Naive thymus-derived CD8-positive, alpha-beta T cell (primary cell): ENCODE data around the gene MED26. TPM values are rescaled to one million over a fixed set of nuclear protein-coding genes. Genes with fewer than 3 reads are reported as not detected.
A peak's percentile ranks its signal among the peaks of the same experiment; 100 is the strongest.

Experiments
- ATAC-seq, 2 donors: fragments of 150-1000 bp; cut with Tn5 transposase in 1 of 2; sonication (Bioruptor Pico), chemical (Tn5 transposase) in 1 of 2; 1 replicate in 1 of 2; 2 replicates in 1 of 2; pipeline ENCODE4 v1.10.0; 2021; ENCODE audit warnings: mild to moderate bottlenecking in 2 of 2, moderate library complexity in 2 of 2
- POLR2A ChIA-PET: fragments of 350-600 bp; sonication (Branson Sonifier 250); formaldehyde crosslinking; loops from one replicate; lab custom pipeline; 2021; ENCODE audit warnings: antibody characterized with exemption; lab: Charles Lee
- DNase-seq, 10 donors: peaks; one replicate each; pipeline versions ENCODE4 v3.0.0 to v3.0.0-alpha.2; 2020 to 2022
- H3K27ac Mint-ChIP-seq, 10 donors: one replicate each; pipeline ENCODE4 v1.8.0; 2020 to 2022; ENCODE audit warnings: mild to moderate bottlenecking in 10 of 10, mixed read lengths in 10 of 10, moderate library complexity in 4 of 10, inconsistent platforms in 1 of 10
- H3K27me3 Mint-ChIP-seq, 5 donors: one replicate each; pipeline ENCODE4 v1.8.0; 2021 to 2022; ENCODE audit warnings: mixed read lengths in 5 of 5
- H3K36me3 Mint-ChIP-seq, 3 donors: one replicate each; pipeline ENCODE4 v1.8.0; 2020 to 2022; ENCODE audit warnings: mixed read lengths in 3 of 3, mild to moderate bottlenecking in 2 of 3, inconsistent platforms in 1 of 3
- H3K4me1 Mint-ChIP-seq, 4 donors: one replicate each; pipeline ENCODE4 v1.8.0; 2021 to 2022; ENCODE audit warnings: mixed read lengths in 4 of 4
- H3K4me3 Mint-ChIP-seq, 10 donors: one replicate each; pipeline ENCODE4 v1.8.0; 2020 to 2022; ENCODE audit warnings: mild to moderate bottlenecking in 10 of 10, mixed read lengths in 10 of 10, moderate library complexity in 6 of 10, inconsistent platforms in 1 of 10
- H3K9me3 Mint-ChIP-seq, 9 donors: one replicate each; pipeline ENCODE4 v1.8.0; 2020 to 2022; ENCODE audit warnings: mixed read lengths in 9 of 9, mild to moderate bottlenecking in 3 of 9, inconsistent platforms in 1 of 9, moderate library complexity in 1 of 9
- polyA plus RNA-seq, 3 donors: library from polyadenylated mRNA; unstranded; fragments of 300-500 nt; fragmentation: Illumina TruSeq; gene quantifications; one replicate each; pipeline ENCODE4 v1.2.3, GENCODE V29; 2021
- total RNA-seq, 8 experiments: library from RNA in 2 of 8; stranded (reverse) in 2 of 8; gene quantifications; one replicate each; pipeline ENCODE4 v1.2.3 and lab custom pipeline; 2021 to 2026

Gene MED26
- total and polyA plus RNA-seq, 5 experiments from 2014 or later: 2.7 to 18.5 (median 3.9) TPM

GRCh38 chr19:16576690-16577530, 51.1 kb downstream of the MED26 start:
- H3K36me3 Mint-ChIP-seq: peaks cover 0 to 34% (median 3%) of the 10 kb centered on the region in 3 donors
- H3K9me3 Mint-ChIP-seq: no peaks in the 10 kb centered on the region
- DNase-seq (no peak), ATAC-seq (no peak)
- POLR2A ChIA-PET: no interaction called here
- H3K27ac Mint-ChIP-seq: peak overlapping the region in 3 of 10 donors; percentile 31 to 80 (median 47)
- peaks cover 26 to 67% (median 58%) of the 10 kb centered on the region in 4 donors for H3K4me1 Mint-ChIP-seq
- peak overlapping the region in 2 of 10 donors; percentile 21 to 36 for H3K4me3 Mint-ChIP-seq
- no peaks in the 10 kb centered on the region for H3K27me3 Mint-ChIP-seq

GRCh38 chr19:16575861-16576689, 51.9 kb downstream of the MED26 start:
- Mint-ChIP-seq H3K4me1 (peaks cover 24 to 66% (median 59%) of the 10 kb centered on the region in 4 donors), H3K4me3 (peak overlapping the region in 3 of 10 donors; percentile 21 to 56 (median 36)), H3K27me3 (no peaks in the 10 kb centered on the region), H3K36me3 (peaks cover 0 to 34% (median 3%) of the 10 kb centered on the region in 3 donors), H3K27ac (peak overlapping the region in 4 of 10 donors; percentile 47 to 98 (median 80)), H3K9me3 (no peaks in the 10 kb centered on the region)
- POLR2A ChIA-PET: no interaction called here
- ATAC-seq: no peak
- DNase-seq: no peak

DNA sequence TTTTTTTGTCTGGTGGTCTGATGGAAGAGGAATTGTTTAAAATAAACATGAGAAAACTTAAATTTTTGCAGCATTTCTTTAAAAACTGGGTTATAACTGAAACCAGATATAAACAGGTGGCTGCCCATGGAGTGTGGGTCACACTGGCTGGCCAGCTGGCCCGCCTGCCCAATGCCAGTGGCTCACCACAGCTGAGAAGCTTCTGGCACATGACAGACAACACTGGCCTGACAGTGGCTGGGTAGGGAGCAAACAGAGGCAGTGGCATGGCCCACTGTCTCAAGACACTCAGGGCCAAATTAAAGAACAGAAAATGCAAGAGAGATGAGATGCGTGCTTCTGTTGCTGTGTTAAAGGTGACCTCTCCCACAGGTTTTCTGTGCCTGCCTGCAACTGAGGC, 52.7 kb downstream of the MED26 start:
- peaks cover 0 to 36% (median 3%) of the 10 kb centered on the region in 3 donors for H3K36me3 Mint-ChIP-seq
- no peak for ATAC-seq
- H3K27ac Mint-ChIP-seq: peak overlapping the region in 9 of 10 donors; percentile 15 to 99 (median 75)
- no peaks in the 10 kb centered on the region for H3K27me3 Mint-ChIP-seq
- H3K4me3 Mint-ChIP-seq: peak overlapping the region in 5 of 10 donors; percentile 24 to 99 (median 39)
- POLR2A ChIA-PET: interaction anchor here (3.4 kb wide), 1 partner anchor 8 kb away, joined by 27 read pairs; no protein-coding TSS in a partner anchor
- peaks cover 24 to 69% (median 60%) of the 10 kb centered on the region in 4 donors for H3K4me1 Mint-ChIP-seq
- no peak for DNase-seq
- no peaks in the 10 kb centered on the region for H3K9me3 Mint-ChIP-seq

GRCh38 chr19:16573925-16574324, 54.1 kb downstream of the MED26 start:
- Mint-ChIP-seq H3K4me3 (peak overlapping the region; percentile 93 to 99 (median 98)), H3K27ac (peak overlapping the region; percentile 49 to 99 (median 98)), H3K4me1 (peaks cover 17 to 67% (median 51%) of the 10 kb centered on the region in 4 donors), H3K27me3 (no peaks in the 10 kb centered on the region), H3K36me3 (peaks cover 0 to 36% (median 3%) of the 10 kb centered on the region in 3 donors), H3K9me3 (no peaks in the 10 kb centered on the region)
- POLR2A ChIA-PET: interaction anchor here (0.9 to 5.6 kb wide), 5 partner anchors 9 to 250 kb away, joined by 4 to 39 read pairs (median 18); partner anchors contain the start of genes KLF2 and MED26
- DNase-seq: no peak
- no peak for ATAC-seq

- no peak for DNase-seq
- Mint-ChIP-seq H3K36me3 (peaks cover 0 to 32% (median 0%) of the 10 kb centered on the region in 3 donors), H3K27me3 (no peaks in the 10 kb centered on the region), H3K27ac (peak overlapping the region; percentile 97 to 99 (median 99)), H3K4me3 (peak overlapping the region; percentile 93 to 99 (median 98)), H3K4me1 (peaks cover 13 to 64% (median 51%) of the 10 kb centered on the region in 4 donors), H3K9me3 (no peaks in the 10 kb centered on the region)
- POLR2A ChIA-PET: interaction anchor here (1.1 to 5.6 kb wide), 7 partner anchors 10 to 249 kb away, joined by 3 to 39 read pairs (median 11); partner anchors contain the start of genes CHERP, KLF2 and MED26
- no peak for ATAC-seq
Observed at GRCh38 chr19:16573296-16573695, 54.7 kb downstream of the MED26 start.

DNA sequence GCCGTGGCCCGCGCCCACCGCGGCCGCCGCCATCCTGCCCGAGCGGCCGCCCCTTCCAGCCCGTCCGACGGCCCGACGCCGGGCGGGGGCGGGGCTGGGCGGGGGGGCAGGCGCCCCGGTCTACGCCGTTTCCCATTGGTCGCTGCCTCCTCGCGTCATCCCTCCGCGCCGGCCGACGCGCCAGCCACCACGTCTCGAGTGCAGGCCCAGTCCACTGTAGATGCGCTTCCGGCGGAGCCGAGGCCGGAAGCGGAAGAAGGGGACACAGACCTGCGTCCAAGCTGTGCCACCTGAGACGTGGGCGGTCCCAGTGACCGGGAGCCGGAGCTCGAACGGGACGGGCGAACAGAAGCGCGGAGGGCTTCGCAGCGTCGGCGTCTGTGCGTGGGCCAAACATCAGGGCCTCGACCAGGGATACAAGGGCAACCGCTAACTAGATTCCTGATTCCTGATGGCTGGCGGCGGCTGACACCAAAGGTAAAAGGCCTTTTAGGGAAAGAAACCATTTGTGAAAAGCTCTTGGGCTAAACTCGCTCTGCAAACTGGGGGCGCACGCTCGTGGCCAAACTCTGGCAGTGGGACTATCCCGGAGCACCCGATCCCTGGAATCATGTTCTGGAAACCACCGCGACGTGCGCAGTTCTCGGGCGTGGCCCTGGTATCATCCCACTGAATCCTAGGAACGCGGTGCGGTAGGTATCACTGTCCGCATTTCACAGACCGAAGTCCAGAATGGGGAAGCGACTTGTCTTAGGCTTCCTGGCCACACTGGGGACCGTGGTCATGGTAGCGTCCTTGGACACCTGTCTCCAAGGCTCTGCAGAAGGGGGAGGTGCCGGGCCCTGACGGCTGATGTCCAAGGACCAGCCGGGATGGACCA, 55.4 kb downstream of the MED26 start, which contains the start of gene SLC35E1:
Gene SLC35E1 (minus strand): TSS at position 84 of the 880 bp plus-strand sequence. CDS start 51 bp downstream, at position 33.
- Mint-ChIP-seq H3K4me1 (peaks cover 12 to 69% (median 52%) of the 10 kb centered on the region in 4 donors), H3K27ac (peak within 1 kb of the TSS; percentile 97 to 99 (median 99)), H3K27me3 (no peaks in the 10 kb centered on the region), H3K4me3 (peak within 1 kb of the TSS; percentile 93 to 99 (median 98)), H3K36me3 (peaks cover 0 to 32% (median 0%) of the 10 kb centered on the region in 3 donors), H3K9me3 (no peaks in the 10 kb centered on the region)
- ATAC-seq: peak; percentile 89 to 92
- POLR2A ChIA-PET: interaction anchor here (0.6 to 5.6 kb wide), 8 partner anchors 11 to 241 kb away, joined by 3 to 39 read pairs (median 8); partner anchors contain the start of genes CHERP and MED26
- DNase-seq: peak; percentile 83 to 95 (median 88)

- H3K27ac Mint-ChIP-seq: peak overlapping the region in 9 of 10 donors; percentile 63 to 99 (median 86)
- peaks cover 0 to 32% (median 0%) of the 10 kb centered on the region in 3 donors for H3K36me3 Mint-ChIP-seq
- no peaks in the 10 kb centered on the region for H3K27me3 Mint-ChIP-seq
- H3K4me3 Mint-ChIP-seq: peak overlapping the region; percentile 70 to 94 (median 82)
- peaks cover 12 to 74% (median 53%) of the 10 kb centered on the region in 4 donors for H3K4me1 Mint-ChIP-seq
- POLR2A ChIA-PET: interaction anchor here (0.6 to 5.6 kb wide), 7 partner anchors 12 to 56 kb away, joined by 4 to 39 read pairs (median 11); partner anchors contain the start of genes CHERP and MED26
- no peaks in the 10 kb centered on the region for H3K9me3 Mint-ChIP-seq
- ATAC-seq (peak; percentile 46 to 56), DNase-seq (peak in 2 of 10 donors; percentile 16 to 30)
Observed at GRCh38 chr19:16571822-16572331, 56.1 kb downstream of the MED26 start.

- Mint-ChIP-seq H3K9me3 (no peaks in the 10 kb centered on the region), H3K27ac (peak overlapping the region in 9 of 10 donors; percentile 63 to 93 (median 83)), H3K4me3 (peak overlapping the region; percentile 70 to 94 (median 82)), H3K4me1 (peaks cover 15 to 77% (median 57%) of the 10 kb centered on the region in 4 donors), H3K36me3 (peaks cover 3 to 32% (median 4%) of the 10 kb centered on the region in 3 donors), H3K27me3 (no peaks in the 10 kb centered on the region)
- DNase-seq: no peak
- POLR2A ChIA-PET: interaction anchor here (1.1 to 5.6 kb wide), 3 partner anchors 16 to 57 kb away, joined by 5 to 39 read pairs (median 11); partner anchors contain the start of genes CHERP and MED26
- no peak for ATAC-seq
Observed at GRCh38 chr19:16571283-16571682, 56.7 kb downstream of the MED26 start.

- DNase-seq (no peak), ATAC-seq (no peak)
- Mint-ChIP-seq H3K4me1 (peaks cover 11 to 76% (median 56%) of the 10 kb centered on the region in 4 donors), H3K36me3 (peaks cover 4 to 29% (median 8%) of the 10 kb centered on the region in 3 donors), H3K27ac (peak overlapping the region in 9 of 10 donors; percentile 37 to 83 (median 76)), H3K27me3 (no peaks in the 10 kb centered on the region), H3K4me3 (peak overlapping the region in 8 of 10 donors; percentile 10 to 83 (median 40)), H3K9me3 (no peaks in the 10 kb centered on the region)
- POLR2A ChIA-PET: interaction anchor here (0.9 to 5.6 kb wide), 4 partner anchors 15 to 55 kb away, joined by 3 to 39 read pairs (median 4); partner anchors contain the start of gene CHERP
Observed at GRCh38 chr19:16569609-16570320, 58.2 kb downstream of the MED26 start.

DNA sequence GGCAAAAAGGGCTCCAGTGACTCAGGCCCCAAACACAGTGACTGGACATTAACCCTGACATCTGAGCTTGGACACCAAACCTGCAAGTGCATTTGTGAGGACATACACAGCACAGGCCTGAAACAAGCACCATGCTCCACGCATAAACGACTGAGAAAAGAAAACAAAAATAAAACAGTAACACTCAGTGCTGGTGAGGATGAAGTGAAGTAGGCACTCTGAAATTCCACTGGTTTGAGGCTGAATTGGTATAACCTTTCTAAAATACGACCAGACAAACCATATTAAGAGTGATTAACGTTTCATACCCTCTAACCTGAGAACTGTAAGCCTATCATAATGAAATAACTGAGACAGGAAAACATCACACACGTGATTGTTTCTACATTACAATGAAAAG, 61.3 kb downstream of the MED26 start:
- no peaks in the 10 kb centered on the region for H3K27me3 Mint-ChIP-seq
- POLR2A ChIA-PET: interaction anchor here (1.1 to 2.2 kb wide), 8 partner anchors 12 to 93 kb away, joined by 4 to 17 read pairs (median 5); partner anchors contain the start of genes MED26 and SMIM7
- H3K9me3 Mint-ChIP-seq: no peaks in the 10 kb centered on the region
- peaks cover 6 to 54% (median 32%) of the 10 kb centered on the region in 4 donors for H3K4me1 Mint-ChIP-seq
- DNase-seq: no peak
- H3K27ac Mint-ChIP-seq: peak overlapping the region; percentile 95 to 100 (median 99)
- ATAC-seq: no peak
- peak overlapping the region in 9 of 10 donors; percentile 81 to 93 (median 86) for H3K4me3 Mint-ChIP-seq
- H3K36me3 Mint-ChIP-seq: peaks cover 4 to 49% (median 23%) of the 10 kb centered on the region in 3 donors
